Measurements from ENCODE around the gene IQCF2.
"Not testable (repeated sequence)": the region's sequence is repeated elsewhere in the genome, so short reads cannot be mapped to it uniquely, and the experiment has no call there.

Gene IQCF2

GRCh38 chr3:51819709-51820406, 41.6 kb upstream of the IQCF2 start:
- TF ChIP-seq CTCF (IDR thresholded peaks at IDR 0.05; ENCODE audit: extremely low read depth, missing control alignments), result no peak
- peak; percentile 15 for DNase-seq (ENCODE audit: low spot score)

GRCh38 chr3:51828297-51828696, 33.1 kb upstream of the IQCF2 start:
- TF ChIP-seq CTCF (IDR thresholded peaks at IDR 0.05; ENCODE audit: extremely low read depth, missing control alignments), result no peak
- DNase-seq (ENCODE audit: low spot score), result no peak

GRCh38 chr3:51830345-51830744, 31.1 kb upstream of the IQCF2 start:
- no peak for DNase-seq (ENCODE audit: low spot score)
- TF ChIP-seq CTCF (IDR thresholded peaks at IDR 0.05; ENCODE audit: extremely low read depth, missing control alignments), result no peak

- TF ChIP-seq CTCF (IDR thresholded peaks at IDR 0.05; ENCODE audit: extremely low read depth, missing control alignments), result no peak
- no peak for DNase-seq (ENCODE audit: low spot score)
These were observed 30.5 kb upstream of the IQCF2 start for GRCh38 chr3:51830836-51831385.

- DNase-seq (ENCODE audit: low spot score), result no peak
- no peak for TF ChIP-seq CTCF (IDR thresholded peaks at IDR 0.05; ENCODE audit: extremely low read depth, missing control alignments)
These were observed 24.8 kb upstream of the IQCF2 start for GRCh38 chr3:51836606-51837005.

GRCh38 chr3:51845129-51845528, 16.3 kb upstream of the IQCF2 start:
- no peak for TF ChIP-seq CTCF (IDR thresholded peaks at IDR 0.05; ENCODE audit: extremely low read depth, missing control alignments)
- DNase-seq (ENCODE audit: low spot score), result no peak

GRCh38 chr3:51855411-51855810, 6.0 kb upstream of the IQCF2 start:
- DNase-seq (ENCODE audit: low spot score), result not testable (repeated sequence)

- no peak for TF ChIP-seq CTCF (IDR thresholded peaks at IDR 0.05; ENCODE audit: extremely low read depth, missing control alignments)
- DNase-seq (ENCODE audit: low spot score), result no peak
These were observed 1.5 kb downstream of the IQCF2 start for GRCh38 chr3:51862886-51863285.

GRCh38 chr3:51868896-51869295, 7.5 kb downstream of the IQCF2 start:
- not testable (repeated sequence) for DNase-seq (ENCODE audit: low spot score)

Measured in GM20000 (cell line).